GM18951 (cell line): ENCODE results near the gene PGP.

Source experiments
- POLR2A ChIP-seq: IDR thresholded peaks from 4 replicates; pipeline ENCODE4 v1.6.1; 2011; ENCODE audit warnings: mild to moderate bottlenecking; ENCODE audit not compliant: insufficient read length, insufficient read depth; ENCODE audit errors: extremely low read depth
- in situ Hi-C: fragments of 300-500 bp; cut with MboI; formaldehyde crosslinking; loops from one replicate; pipeline ENCODE4 v1.12.0; 2022; ENCODE audit warnings: low sequenced_read_pairs, mixed read lengths, inconsistent platforms; ENCODE audit not compliant: unreplicated experiment

PGP gene

GRCh38 chr16:2223221-2223941, 8.7 kb upstream of the PGP start, which contains the start of gene E4F1:
E4F1 (plus strand) TSS chr16:2223591; CDS start chr16:2223614, 23 bp downstream.
- in situ Hi-C loops, result no loop called here
- peak; percentile 98 for TF ChIP-seq POLR2A

DNA sequence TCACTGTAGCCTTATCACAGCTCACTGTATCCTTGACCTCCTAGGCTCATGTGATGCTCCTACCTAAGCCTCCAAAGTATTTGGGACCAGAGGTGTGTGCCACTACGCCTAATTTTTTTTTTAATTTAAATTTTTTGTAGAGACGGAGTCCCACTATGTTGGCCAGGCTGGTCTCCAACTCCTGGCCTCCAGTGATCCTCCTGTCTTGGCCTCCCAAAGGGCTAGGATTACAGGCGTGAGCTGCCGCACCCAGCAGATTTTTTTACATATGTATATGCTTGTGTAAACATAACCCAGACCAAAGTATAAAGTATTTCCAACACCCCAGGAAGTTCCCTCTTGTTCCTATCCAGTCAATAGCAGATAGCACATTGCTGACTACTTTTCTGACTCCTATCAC, 1.7 kb upstream of the PGP start:
- in situ Hi-C loops, result no loop called here

GRCh38 chr16:2213817-2214718, 572 bp downstream of the PGP start:
- in situ Hi-C loops, result no loop called here
- TF ChIP-seq POLR2A, result no peak

More for the DNA sequence above, 1.7 kb upstream of the PGP start:
- no peak for TF ChIP-seq POLR2A

GRCh38 chr16:2212362-2213324, 2.0 kb downstream of the PGP start:
- no peak for TF ChIP-seq POLR2A
- in situ Hi-C loops, result no loop called here

DNA sequence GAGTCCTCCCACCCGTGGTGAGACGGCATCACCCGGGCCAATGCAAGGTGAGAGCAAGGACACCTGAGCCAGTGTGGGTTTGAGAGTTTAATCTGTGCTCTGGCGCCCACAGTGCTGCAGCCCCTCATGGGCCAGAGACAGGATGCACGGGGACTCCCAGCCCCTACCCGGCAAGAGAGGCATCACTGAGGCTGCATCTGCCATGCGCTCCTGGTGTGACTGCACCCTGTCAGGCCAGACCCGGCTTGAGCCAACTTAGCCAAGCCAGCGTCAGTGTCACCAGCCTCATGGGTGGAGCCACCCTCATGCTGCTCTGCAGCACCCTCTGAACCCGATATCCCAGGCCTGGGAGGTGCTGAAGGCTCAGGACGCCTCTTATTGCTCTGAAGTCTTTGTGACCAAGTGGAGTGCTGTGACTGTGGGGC, 2.7 kb downstream of the PGP start:
- no peak for TF ChIP-seq POLR2A
- in situ Hi-C loops, result no loop called here

DNA sequence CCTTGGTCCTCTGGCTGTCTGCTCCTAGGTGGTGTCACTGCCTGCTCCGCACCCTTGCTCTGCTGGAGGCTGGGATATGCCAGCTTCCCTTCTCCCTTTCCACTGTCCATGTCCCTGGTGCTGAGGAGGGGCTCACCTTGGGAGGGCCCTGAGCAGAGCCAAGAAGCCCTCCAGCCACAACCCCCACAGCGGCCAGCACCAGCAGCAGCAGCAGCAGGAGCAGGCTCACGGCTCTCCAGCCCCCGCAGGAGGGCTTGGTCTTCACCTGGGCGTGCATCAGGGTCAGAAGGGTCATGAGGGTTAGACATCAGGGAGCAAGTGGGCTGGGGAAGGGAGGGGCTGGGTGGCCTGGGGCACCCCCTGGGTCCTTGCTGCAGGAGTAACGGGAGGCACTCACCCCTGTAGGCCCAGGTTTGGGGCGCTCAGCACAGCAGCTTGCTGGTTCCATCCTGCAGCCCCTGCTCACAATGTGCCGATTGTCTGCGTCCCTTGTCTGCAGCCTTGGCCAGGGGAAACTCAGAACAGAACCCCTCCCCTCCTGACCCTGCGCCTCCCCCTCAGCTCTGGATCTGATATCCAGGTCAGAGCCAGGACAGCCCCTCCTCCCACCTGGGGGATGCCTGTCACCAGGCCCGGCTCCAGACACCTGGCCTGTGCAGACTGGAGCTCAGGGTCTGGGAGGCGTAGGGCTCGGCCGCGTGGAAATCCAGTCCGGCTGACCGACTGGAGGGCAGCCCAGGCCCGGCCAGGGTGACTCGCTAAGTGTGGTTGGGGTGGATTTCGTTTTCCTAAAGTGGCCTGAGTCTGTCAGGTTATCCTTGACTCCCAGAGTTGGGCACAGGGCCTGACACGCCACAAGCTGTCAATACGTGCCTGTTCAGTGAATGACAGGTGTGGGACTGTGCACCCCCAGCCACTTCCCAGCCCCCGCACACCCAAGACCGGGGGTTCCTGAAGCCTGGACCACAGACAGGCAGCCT, 4.0 kb downstream of the PGP start, which contains the start of gene BRICD5:
BRICD5 (minus strand) TSS at position 478 of the 980 bp plus-strand sequence; CDS start at position 448, 30 bp downstream.
- in situ Hi-C loops, result no loop called here
- no peak for TF ChIP-seq POLR2A

- in situ Hi-C loops, result no loop called here
Measured at GRCh38 chr16:2210009-2210332, 4.7 kb downstream of the PGP start.

DNA sequence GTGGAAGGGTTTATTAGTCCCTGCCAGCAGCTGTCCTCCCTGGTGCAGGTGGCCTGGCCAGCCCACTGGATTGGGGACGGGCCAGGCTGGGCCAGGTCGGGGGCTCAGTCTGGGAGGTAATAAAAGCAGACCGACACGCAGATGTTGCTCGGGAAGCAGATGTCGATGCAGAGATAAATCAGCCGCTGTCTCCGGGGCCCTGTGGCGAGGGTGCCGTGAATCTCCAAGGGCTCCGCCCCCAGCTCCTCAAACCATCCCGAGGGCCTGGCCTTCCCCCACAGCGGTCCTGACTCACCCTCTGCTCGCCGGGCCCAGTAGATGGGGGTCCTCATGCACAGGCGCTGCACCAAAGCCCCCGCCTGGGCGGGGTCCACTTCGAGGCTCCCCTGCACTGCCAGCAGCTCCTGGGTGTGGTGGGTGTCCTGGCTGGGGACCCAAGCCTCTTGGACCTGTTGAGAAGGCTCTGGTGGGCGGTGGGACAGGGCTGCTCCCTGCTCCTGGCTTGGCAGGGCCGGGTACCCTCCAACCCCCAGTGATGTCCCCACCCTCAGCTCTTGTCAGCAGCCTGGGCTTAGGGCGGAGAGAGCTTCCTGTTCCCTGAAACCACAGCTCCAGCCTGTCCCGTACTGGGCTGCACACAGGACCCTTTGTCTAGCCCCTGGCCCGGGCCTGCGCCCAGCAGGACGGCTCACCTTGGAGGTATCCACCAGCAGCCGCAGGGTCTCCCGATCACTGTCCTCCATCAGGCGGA, 5.2 kb downstream of the PGP start:
- no peak for TF ChIP-seq POLR2A
- in situ Hi-C loops, result no loop called here

More at GRCh38 chr16:2210009-2210332, 4.7 kb downstream of the PGP start:
- no peak for TF ChIP-seq POLR2A

DNA sequence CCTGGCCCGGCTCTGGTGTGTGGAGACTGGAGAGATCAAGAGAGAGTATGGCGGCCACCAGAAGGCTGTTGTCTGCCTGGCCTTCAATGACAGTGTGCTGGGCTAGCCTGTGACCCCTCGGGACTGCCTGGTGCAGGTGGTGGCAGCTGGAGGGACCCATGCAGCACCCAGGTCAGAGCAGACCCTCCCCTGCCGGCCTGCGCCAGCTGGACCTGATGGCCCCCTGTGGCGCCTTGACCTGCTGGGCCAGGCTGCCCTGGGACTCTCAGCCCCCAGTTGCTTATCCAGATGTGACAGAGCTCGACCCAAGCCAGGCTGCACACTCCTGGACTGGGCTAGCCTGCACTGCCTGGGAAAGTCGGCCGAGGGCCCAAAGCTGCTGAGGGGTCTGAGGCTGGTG, 5.9 kb downstream of the PGP start:
- in situ Hi-C loops, result no loop called here
- TF ChIP-seq POLR2A, result no peak

DNA sequence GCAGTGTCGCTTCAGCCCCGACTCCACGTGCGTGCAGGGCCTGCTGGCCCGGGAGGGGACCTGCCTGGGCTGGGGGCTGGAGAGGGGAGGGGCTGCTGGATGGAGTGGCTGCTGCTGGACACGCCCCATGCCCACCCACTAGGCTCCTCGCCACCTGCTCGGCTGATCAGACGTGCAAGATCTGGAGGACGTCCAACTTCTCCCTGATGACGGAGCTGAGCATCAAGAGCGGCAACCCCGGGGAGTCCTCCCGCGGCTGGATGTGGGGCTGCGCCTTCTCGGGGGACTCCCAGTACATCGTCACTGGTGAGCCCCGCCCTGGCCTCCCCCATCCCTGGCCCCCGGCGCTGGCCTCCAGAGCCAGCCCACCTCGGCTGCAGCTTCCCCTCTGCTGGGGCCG, 6.3 kb downstream of the PGP start:
- in situ Hi-C loops, result no loop called here
- TF ChIP-seq POLR2A, result no peak

GRCh38 chr16:2207872-2208271, 6.8 kb downstream of the PGP start:
- no peak for TF ChIP-seq POLR2A
- in situ Hi-C loops, result no loop called here

DNA sequence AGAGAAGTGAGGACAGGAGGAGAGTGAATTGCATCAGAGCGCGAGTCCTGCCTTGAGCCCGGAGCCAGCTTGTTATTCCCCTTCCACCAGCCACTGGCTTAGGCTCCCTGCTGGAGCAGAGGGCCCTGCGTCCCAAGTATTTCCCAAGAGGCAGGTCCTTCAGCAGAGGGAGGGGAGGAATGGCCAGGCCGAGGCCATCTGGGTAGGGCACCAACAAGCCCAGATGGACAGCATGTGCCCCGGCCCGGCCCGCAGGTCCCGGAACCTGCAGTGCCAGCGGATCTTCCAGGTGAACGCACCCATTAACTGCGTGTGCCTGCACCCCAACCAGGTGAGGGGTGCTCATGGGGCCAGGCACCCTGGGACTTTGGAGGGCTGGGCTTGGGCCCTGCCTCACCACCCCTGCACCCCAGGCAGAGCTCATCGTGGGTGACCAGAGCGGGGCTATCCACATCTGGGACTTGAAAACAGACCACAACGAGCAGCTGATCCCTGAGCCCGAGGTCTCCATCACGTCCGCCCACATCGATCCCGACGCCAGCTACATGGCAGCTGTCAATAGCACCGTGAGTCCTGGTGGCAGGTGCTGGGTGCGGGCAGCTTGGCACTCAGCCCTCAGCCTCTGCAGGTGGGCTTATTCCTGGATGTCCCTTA, 7.7 kb downstream of the PGP start:
- TF ChIP-seq POLR2A, result peak; percentile 9
- in situ Hi-C loops, result no loop called here
